PC-3 (cell line): ENCODE results near the gene CDHR1. TPM values are rescaled to one million over a fixed set of nuclear protein-coding genes. Genes with fewer than 3 reads are reported as not detected.

Experiments used
- ATAC-seq: fragments of 200-7000 bp; cut with Tn5 transposase; 2 replicates; pipeline ENCODE4 v1.9.1; 2020; ENCODE audit warnings: mild to moderate bottlenecking, moderate library complexity
- BruUV-seq: library from RNA; stranded (reverse); fragments of 400-500 nt; replicated peaks from 2 replicates; lab custom pipeline; 2021; lab: Mats Ljungman, UMichigan
- CTCF ChIA-PET: fragments of 300-600 bp; sonication (Branson Sonifier 250); formaldehyde crosslinking; loops from one replicate; lab custom pipeline; 2022; ENCODE audit warnings: antibody characterized with exemption; lab: Charles Lee
- POLR2A ChIA-PET: fragments of 300-600 bp; sonication (Branson Sonifier 250); formaldehyde crosslinking; loops from one replicate; lab custom pipeline; 2022; ENCODE audit warnings: antibody characterized with exemption; ENCODE audit not compliant: unreplicated experiment; lab: Charles Lee
- DNase-seq: peaks from one replicate; pipeline ENCODE4 v3.0.0-alpha.2; 2015
- H2AFZ ChIP-seq: fragments of 300-600 bp; sonication (generic); 2 replicates; pipeline ENCODE4 v1.6.0; 2016; ENCODE audit warnings: antibody characterized with exemption, low read length
- H3F3A ChIP-seq: fragments of 300-600 bp; sonication (generic); one replicate; pipeline ENCODE4 v1.6.0; 2017; ENCODE audit warnings: antibody characterized with exemption, low read length, control low read depth, mild to moderate bottlenecking; ENCODE audit not compliant: unreplicated experiment
- H3K27ac ChIP-seq: fragments of 300-600 bp; sonication (generic); 2 replicates; pipeline ENCODE4 v1.5.1; 2016; ENCODE audit warnings: mild to moderate bottlenecking, low read length
- H3K27me3 ChIP-seq: fragments of 300-600 bp; sonication (generic); 2 replicates; pipeline ENCODE4 v1.6.1; 2016; ENCODE audit warnings: low read length, mixed read lengths
- H3K36me3 ChIP-seq: fragments of 300-600 bp; sonication (generic); 2 replicates; pipeline ENCODE4 v1.6.1; 2016; ENCODE audit warnings: low read depth, mixed run types, low read length, mixed read lengths
- H3K4me1 ChIP-seq: fragments of 300-600 bp; sonication (generic); 2 replicates; pipeline ENCODE4 v1.5.1; 2016; ENCODE audit warnings: low read length; ENCODE audit not compliant: insufficient read depth
- H3K4me2 ChIP-seq: fragments of 300-600 bp; sonication (generic); 2 replicates; pipeline ENCODE4 v1.6.0; 2016; ENCODE audit warnings: low read length
- H3K4me3 ChIP-seq: fragments of 300-600 bp; sonication (generic); 2 replicates; pipeline ENCODE4 v1.5.1; 2016; ENCODE audit warnings: mild to moderate bottlenecking, low read length, mixed read lengths
- H3K79me2 ChIP-seq: fragments of 300-600 bp; sonication (generic); 2 replicates; pipeline ENCODE4 v1.6.1; 2017; ENCODE audit warnings: low read length, mixed read lengths
- H3K9ac ChIP-seq: fragments of 300-600 bp; sonication (generic); 2 replicates; pipeline ENCODE4 v1.6.0; 2016; ENCODE audit warnings: mild to moderate bottlenecking, low read length
- H3K9me2 ChIP-seq: fragments of 300-600 bp; sonication (generic); replicated peaks from 2 replicates; pipeline ENCODE4 v1.6.1; 2016; ENCODE audit warnings: mixed run types, low read length, mixed read lengths
- H3K9me3 ChIP-seq: fragments of 300-600 bp; sonication (generic); 2 replicates; pipeline ENCODE4 v1.6.1; 2016; ENCODE audit warnings: low read length, mixed read lengths
- H4K20me1 ChIP-seq: fragments of 300-600 bp; sonication (generic); 2 replicates; pipeline ENCODE4 v1.6.1; 2016; ENCODE audit warnings: low read length, mixed read lengths
- EZH2 ChIP-seq: fragments of 300-600 bp; sonication (generic); IDR thresholded peaks from one replicate; pipeline ENCODE4 v1.6.1; 2017; ENCODE audit warnings: antibody characterized with exemption, mild to moderate bottlenecking, low read length; ENCODE audit not compliant: unreplicated experiment
- EZH2phosphoT487 ChIP-seq: fragments of 300-600 bp; sonication (generic); IDR thresholded peaks from 2 replicates; pipeline ENCODE4 v1.6.1; 2018; ENCODE audit warnings: mild to moderate bottlenecking, antibody characterized with exemption, low read length, borderline replicate concordance
- intact Hi-C: fragments of 100-400 bp; cut with micrococcal nuclease; formaldehyde crosslinking; loops from 2 replicates; pipeline ENCODE4 v1.9.0; 2023
- total RNA-seq: library from RNA; depleted of rRNA; stranded (reverse); fragments of >200 nt; gene quantifications from 2 replicates; pipeline ENCODE4 v1.2.3, GENCODE V29; 2014
- TF ChIP-seq, protein P1 (sequence below): fragments of 300-600 bp; sonication (generic); conservative IDR thresholded peaks from 2 replicates; pipeline ENCODE4 v1.5.1; 2017; ENCODE audit warnings: antibody characterized with exemption, low read depth, mild to moderate bottlenecking, low read length

Gene CDHR1
- total RNA-seq, 1 experiment from 2014 or later = not detected

DNA sequence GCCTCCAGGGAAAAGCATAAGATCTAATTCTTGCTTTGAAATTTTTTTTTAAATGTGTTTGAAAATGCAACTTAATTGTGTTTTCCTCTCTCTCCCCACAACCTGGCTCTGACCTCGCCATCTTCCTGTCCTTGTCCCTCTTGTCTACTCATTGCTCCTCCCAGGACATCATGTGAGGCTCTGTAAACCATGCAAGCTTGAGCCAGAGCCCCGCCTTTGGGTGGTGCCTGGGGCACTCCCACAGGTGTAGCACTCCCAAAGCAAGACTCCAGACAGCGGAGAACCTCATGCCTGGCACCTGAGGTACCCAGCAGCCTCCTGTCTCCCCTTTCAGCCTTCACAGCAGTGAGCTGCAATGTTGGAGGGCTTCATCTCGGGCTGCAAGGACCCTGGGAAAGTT lies 9.8 kb upstream of the CDHR1 start:
- intact Hi-C loops = no loop called here
- ATAC-seq = no peak
- H3K79me2 ChIP-seq = no peaks in the 10 kb centered on the region
- no peaks in the 10 kb centered on the region for H3K36me3 ChIP-seq
- no peak for DNase-seq
- H3K4me3 ChIP-seq = no peak overlapping the region
- H3K9ac ChIP-seq = no peak overlapping the region
- no peak overlapping the region for H2AFZ ChIP-seq
- no peaks in the 10 kb centered on the region for H3K9me2 ChIP-seq
- no peaks in the 10 kb centered on the region for H3K9me3 ChIP-seq
- H4K20me1 ChIP-seq = no peaks in the 10 kb centered on the region
- no peak overlapping the region for H3K4me2 ChIP-seq
- ChIA-PET POLR2A (no interaction called here), CTCF (no interaction called here)
- H3F3A ChIP-seq = no peaks in the 10 kb centered on the region
- H3K27ac ChIP-seq = no peak overlapping the region
- no peak for TF ChIP-seq EZH2phosphoT487
- TF ChIP-seq, protein P1, sequence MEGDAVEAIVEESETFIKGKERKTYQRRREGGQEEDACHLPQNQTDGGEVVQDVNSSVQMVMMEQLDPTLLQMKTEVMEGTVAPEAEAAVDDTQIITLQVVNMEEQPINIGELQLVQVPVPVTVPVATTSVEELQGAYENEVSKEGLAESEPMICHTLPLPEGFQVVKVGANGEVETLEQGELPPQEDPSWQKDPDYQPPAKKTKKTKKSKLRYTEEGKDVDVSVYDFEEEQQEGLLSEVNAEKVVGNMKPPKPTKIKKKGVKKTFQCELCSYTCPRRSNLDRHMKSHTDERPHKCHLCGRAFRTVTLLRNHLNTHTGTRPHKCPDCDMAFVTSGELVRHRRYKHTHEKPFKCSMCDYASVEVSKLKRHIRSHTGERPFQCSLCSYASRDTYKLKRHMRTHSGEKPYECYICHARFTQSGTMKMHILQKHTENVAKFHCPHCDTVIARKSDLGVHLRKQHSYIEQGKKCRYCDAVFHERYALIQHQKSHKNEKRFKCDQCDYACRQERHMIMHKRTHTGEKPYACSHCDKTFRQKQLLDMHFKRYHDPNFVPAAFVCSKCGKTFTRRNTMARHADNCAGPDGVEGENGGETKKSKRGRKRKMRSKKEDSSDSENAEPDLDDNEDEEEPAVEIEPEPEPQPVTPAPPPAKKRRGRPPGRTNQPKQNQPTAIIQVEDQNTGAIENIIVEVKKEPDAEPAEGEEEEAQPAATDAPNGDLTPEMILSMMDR = no peak
- no peak for TF ChIP-seq EZH2
- H3K27me3 ChIP-seq = no peaks in the 10 kb centered on the region
- no TSS peak for BruUV-seq
- no peaks in the 10 kb centered on the region for H3K4me1 ChIP-seq

DNA sequence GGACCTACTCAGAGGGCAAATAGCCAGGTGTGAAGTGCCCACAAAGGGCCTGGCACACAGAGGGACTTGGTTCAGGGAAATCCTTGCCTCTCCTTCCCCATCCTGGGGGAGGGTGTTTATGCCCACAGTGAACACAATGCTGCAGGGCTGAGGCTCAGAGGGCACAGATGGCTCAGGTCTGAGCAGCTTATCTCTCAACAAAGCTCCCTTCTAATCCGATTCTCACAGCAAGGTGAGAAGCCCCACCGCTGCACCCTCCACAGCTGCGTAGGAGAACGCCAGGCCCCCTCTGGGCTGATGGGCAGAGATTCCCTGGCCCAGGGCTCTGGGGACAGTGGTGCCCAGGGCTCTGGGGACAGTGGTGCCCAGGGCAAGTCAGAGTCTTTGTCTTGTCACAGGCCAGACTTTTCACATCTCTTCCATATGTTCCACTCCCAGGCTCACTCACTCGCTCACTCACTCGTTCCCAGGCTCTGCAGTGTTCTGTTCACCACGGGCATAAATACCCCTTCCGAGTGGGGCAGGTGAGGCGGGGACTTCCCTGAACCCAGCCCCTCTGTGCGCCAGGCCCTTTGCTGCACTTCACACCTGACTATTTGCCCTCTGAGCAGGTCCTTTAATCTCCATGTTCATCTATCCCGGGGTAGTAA lies 8.7 kb upstream of the CDHR1 start:
- Histone ChIP-seq H3K9me2 (no peaks in the 10 kb centered on the region), H3K4me3 (no peak overlapping the region), H3K4me2 (no peak overlapping the region), H3K27ac (no peak overlapping the region), H2AFZ (no peak overlapping the region), H3K27me3 (no peaks in the 10 kb centered on the region), H4K20me1 (no peaks in the 10 kb centered on the region), H3K9me3 (no peaks in the 10 kb centered on the region), H3K79me2 (no peaks in the 10 kb centered on the region), H3K36me3 (no peaks in the 10 kb centered on the region), H3K4me1 (no peaks in the 10 kb centered on the region), H3K9ac (no peak overlapping the region), H3F3A (no peaks in the 10 kb centered on the region)
- no peak for DNase-seq
- TF ChIP-seq EZH2phosphoT487 = no peak
- TF ChIP-seq, protein P1 = no peak
- no peak for TF ChIP-seq EZH2
- no peak for ATAC-seq
- BruUV-seq = no TSS peak
- intact Hi-C loops = no loop called here
- ChIA-PET POLR2A (no interaction called here), CTCF (no interaction called here)

DNA sequence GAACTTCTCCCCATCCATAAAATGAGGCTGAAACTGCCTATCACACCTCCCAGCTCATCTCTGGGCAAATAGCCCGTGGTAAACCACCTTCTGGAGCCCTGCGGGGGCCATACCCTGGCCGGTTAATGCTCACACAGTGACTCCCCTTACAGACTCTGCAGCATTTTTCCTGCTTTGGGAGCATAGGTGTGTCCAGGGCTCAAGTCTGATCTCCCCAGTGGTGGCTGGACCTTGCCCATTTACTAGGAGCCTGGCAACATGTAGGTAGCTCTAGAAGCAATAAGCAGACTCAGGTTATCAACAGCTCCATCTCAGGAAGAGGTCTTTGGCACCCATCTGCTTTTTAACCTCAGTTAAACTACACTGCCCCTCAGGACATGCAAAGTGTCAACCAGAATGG lies 5.5 kb upstream of the CDHR1 start:
- no peak overlapping the region for H3K9ac ChIP-seq
- no peaks in the 10 kb centered on the region for H3F3A ChIP-seq
- no peaks in the 10 kb centered on the region for H3K36me3 ChIP-seq
- no peak overlapping the region for H3K27ac ChIP-seq
- H3K4me2 ChIP-seq = no peak overlapping the region
- ATAC-seq (no peak), DNase-seq (no peak)
- H3K4me3 ChIP-seq = no peak overlapping the region
- no peaks in the 10 kb centered on the region for H4K20me1 ChIP-seq
- H3K9me2 ChIP-seq = no peaks in the 10 kb centered on the region
- BruUV-seq = no TSS peak
- H3K79me2 ChIP-seq = no peaks in the 10 kb centered on the region
- H3K9me3 ChIP-seq = no peaks in the 10 kb centered on the region
- H3K4me1 ChIP-seq = no peaks in the 10 kb centered on the region
- peaks cover 24% of the 10 kb centered on the region for H3K27me3 ChIP-seq
- TF ChIP-seq, protein P1 = no peak
- no peak for TF ChIP-seq EZH2
- TF ChIP-seq EZH2phosphoT487 = no peak
- POLR2A ChIA-PET = no interaction called here
- CTCF ChIA-PET = no interaction called here
- intact Hi-C loops = no loop called here
- H2AFZ ChIP-seq = no peak overlapping the region
